Measurements from ENCODE around the gene C16orf96.
"Not testable (repeated sequence)": the region's sequence is repeated elsewhere in the genome, so short reads cannot be mapped to it uniquely, and the experiment has no call there.

The C16orf96 gene

DNA sequence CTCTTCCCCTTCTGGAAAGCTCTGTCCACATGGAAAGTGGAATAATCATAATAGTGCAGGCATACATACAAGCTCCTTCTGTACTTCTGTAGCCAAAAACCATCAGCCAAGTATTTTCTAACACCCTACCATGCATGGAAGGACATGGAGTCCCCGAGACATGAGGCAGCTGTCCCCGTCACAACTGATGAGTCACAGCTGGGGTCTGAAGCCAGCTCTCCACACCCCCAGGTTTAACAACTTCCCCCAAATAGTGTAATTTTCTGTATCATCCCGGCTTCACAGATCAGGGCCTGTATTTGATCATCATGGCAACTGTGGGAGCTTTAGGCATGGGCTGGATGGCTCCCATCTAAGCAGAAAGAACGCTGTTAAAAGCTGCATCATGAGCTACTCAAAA is 16.6 kb downstream of the C16orf96 start:
- Histone ChIP-seq H3K9ac (ENCODE audit: low read depth, low read length) (no peak overlapping the region), H3K4me1 (ENCODE audit: insufficient read depth, low read length) (peaks cover 18% of the 10 kb centered on the region), H3K9me3 (ENCODE audit: insufficient read depth, low read depth, low read length) (no peaks in the 10 kb centered on the region), H3K4me3 (ENCODE audit: low read length) (no peak overlapping the region), H3K36me3 (ENCODE audit: insufficient read depth, low read depth, low read length) (no peaks in the 10 kb centered on the region), H3K27ac (ENCODE audit: low read length) (no peak overlapping the region), H3K27me3 (ENCODE audit: insufficient read depth, low read length) (no peaks in the 10 kb centered on the region)

DNA sequence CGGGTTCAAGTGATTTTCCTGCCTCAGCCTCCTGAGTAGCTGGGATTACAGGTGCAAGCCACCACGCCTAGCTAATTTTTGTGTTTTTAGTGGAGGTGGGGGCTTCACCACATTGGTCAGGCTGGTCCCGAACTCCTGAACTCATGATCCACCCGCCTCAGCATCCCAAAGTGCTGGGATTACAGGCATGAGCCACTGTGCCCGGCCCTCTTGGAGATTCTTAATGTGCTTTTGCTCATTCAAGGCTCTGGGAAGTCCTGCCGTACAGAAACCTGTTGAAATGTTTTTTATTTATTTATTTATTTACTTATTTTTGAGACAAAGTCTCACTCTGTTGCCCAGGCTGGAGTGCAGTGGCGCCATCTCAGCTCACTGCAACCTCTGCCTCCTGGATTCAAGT is 17.8 kb downstream of the C16orf96 start:
- not testable (repeated sequence) for H3K36me3 ChIP-seq (ENCODE audit: insufficient read depth, low read depth, low read length); H3K9me3 ChIP-seq (ENCODE audit: insufficient read depth, low read depth, low read length); H3K4me3 ChIP-seq (ENCODE audit: low read length); H3K9ac ChIP-seq (ENCODE audit: low read depth, low read length); H3K27me3 ChIP-seq (ENCODE audit: insufficient read depth, low read length); H3K27ac ChIP-seq (ENCODE audit: low read length)
- peaks cover 15% of the 10 kb centered on the region for H3K4me1 ChIP-seq (ENCODE audit: insufficient read depth, low read length)

DNA sequence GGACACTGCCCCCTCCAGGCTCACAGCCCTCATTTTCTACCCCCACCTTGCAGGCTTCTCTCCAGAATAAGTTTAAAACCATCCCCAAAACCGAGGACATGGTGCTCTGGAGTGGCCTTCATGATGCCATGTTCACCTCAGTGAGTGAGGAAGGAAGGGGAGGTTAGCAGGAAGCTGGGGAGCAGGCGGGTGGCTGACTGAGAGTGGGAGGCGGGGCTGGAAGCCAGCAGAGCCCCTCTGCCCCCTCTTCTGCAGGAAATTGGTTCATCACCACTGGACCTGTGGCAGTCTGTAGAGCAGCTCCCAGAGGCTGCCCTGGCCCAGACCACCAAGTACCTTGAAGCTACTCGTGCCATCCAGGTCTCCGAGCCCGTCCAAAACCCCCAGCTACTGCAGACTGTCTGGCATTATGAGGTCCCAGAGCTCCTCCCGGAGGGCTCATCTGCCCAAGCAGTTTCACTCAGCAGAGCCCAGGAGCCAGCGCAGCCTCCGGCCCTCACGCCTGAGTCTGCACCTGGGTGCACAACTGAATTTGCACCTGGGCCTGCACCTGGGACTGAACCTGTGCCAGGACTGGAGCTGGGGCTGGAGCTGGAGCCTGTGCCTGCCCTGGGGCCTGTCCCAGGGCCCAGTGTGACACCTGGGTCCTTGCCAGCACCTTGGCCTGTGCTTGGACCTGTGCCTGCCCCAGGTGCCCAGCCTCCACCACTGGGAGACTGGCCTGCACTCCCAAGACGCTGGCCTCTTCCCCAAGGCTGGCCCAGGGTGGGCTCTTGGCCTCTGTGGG is 19.0 kb downstream of the C16orf96 start:
- Histone ChIP-seq H3K36me3 (ENCODE audit: insufficient read depth, low read depth, low read length) (no peaks in the 10 kb centered on the region), H3K9ac (ENCODE audit: low read depth, low read length) (no peak overlapping the region), H3K4me3 (ENCODE audit: low read length) (no peak overlapping the region), H3K4me1 (ENCODE audit: insufficient read depth, low read length) (peaks cover 14% of the 10 kb centered on the region), H3K27me3 (ENCODE audit: insufficient read depth, low read length) (no peaks in the 10 kb centered on the region), H3K27ac (ENCODE audit: low read length) (no peak overlapping the region), H3K9me3 (ENCODE audit: insufficient read depth, low read depth, low read length) (no peaks in the 10 kb centered on the region)

DNA sequence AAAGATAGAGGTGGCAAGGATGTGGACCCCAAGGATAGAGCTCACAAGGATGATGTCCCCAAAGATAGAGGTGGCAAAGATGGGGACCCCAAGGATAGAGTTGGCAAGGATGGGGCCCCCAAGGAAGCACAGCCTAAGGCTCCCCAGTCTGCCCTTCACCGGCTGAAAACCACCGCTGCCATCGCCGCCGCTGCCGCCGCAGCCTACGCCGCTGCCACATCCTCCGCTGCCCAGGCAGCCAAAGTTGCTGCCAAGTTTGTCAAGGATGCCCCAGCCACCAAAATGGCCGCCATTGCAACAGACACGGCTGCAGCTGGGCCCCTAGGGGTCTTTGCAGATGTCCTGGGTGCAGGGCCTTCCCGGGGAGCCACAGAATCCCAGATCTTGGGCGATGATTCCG is 19.9 kb downstream of the C16orf96 start:
- peaks cover 6% of the 10 kb centered on the region for H3K4me1 ChIP-seq (ENCODE audit: insufficient read depth, low read length)
- H3K4me3 ChIP-seq (ENCODE audit: low read length), result no peak overlapping the region
- H3K36me3 ChIP-seq (ENCODE audit: insufficient read depth, low read depth, low read length), result no peaks in the 10 kb centered on the region
- no peak overlapping the region for H3K27ac ChIP-seq (ENCODE audit: low read length)
- no peak overlapping the region for H3K9ac ChIP-seq (ENCODE audit: low read depth, low read length)
- no peaks in the 10 kb centered on the region for H3K27me3 ChIP-seq (ENCODE audit: insufficient read depth, low read length)
- no peaks in the 10 kb centered on the region for H3K9me3 ChIP-seq (ENCODE audit: insufficient read depth, low read depth, low read length)

DNA sequence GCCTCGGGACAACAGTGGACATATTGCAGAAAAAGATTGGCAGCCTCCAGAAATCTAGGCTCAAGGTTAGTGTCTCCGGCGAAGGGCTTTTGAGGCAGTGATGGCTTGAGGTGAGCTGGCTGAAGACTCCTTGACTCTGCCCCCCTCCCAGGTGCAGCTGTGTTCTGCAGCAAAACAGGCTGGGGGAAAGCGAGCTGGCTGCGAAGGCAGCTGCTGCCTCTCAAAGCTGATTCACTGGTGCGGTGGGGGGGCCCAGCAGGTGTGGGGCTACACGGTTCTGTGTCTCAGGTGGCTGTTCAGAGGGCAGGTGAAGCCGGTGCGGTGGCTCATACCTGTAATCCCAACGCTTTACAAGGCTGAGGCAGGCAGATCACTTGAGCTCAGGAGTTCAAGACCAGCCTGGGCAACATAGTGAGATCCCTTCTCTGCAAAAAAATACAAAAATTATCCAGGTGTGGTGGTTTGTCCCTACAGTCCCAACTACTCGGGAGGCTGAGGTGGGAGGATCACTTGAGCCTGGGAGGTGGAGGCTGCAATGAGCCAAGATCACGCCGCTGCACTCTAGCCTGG is 22.9 kb downstream of the C16orf96 start:
- no peaks in the 10 kb centered on the region for H3K27me3 ChIP-seq (ENCODE audit: insufficient read depth, low read length)
- H3K9ac ChIP-seq (ENCODE audit: low read depth, low read length), result no peak overlapping the region
- no peak overlapping the region for H3K4me3 ChIP-seq (ENCODE audit: low read length)
- no peaks in the 10 kb centered on the region for H3K9me3 ChIP-seq (ENCODE audit: insufficient read depth, low read depth, low read length)
- H3K27ac ChIP-seq (ENCODE audit: low read length), result no peak overlapping the region
- H3K36me3 ChIP-seq (ENCODE audit: insufficient read depth, low read depth, low read length), result no peaks in the 10 kb centered on the region
- no peaks in the 10 kb centered on the region for H3K4me1 ChIP-seq (ENCODE audit: insufficient read depth, low read length)

DNA sequence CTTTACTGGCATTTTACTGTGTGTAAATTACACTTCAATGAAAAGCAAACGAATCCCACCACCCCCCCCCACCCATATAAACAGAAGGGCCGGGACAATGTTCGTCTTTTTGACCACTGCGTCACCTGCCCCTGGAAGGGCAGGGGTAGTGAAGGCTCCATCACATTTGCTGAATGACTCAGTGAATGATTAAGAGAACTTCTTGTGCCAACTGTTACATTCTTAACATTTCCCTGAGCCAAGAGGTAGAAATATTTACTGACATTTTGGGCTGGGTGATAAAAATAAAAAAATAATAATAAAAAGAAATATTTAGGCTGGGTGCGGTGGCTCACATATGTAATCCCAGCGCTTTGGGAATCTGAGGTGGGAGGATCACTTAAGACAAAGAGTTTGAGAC is 24.1 kb downstream of the C16orf96 start:
- no peak overlapping the region for H3K9ac ChIP-seq (ENCODE audit: low read depth, low read length)
- H3K4me1 ChIP-seq (ENCODE audit: insufficient read depth, low read length), result no peaks in the 10 kb centered on the region
- no peak overlapping the region for H3K4me3 ChIP-seq (ENCODE audit: low read length)
- no peaks in the 10 kb centered on the region for H3K36me3 ChIP-seq (ENCODE audit: insufficient read depth, low read depth, low read length)
- H3K9me3 ChIP-seq (ENCODE audit: insufficient read depth, low read depth, low read length), result no peaks in the 10 kb centered on the region
- no peak overlapping the region for H3K27ac ChIP-seq (ENCODE audit: low read length)
- H3K27me3 ChIP-seq (ENCODE audit: insufficient read depth, low read length), result no peaks in the 10 kb centered on the region

DNA sequence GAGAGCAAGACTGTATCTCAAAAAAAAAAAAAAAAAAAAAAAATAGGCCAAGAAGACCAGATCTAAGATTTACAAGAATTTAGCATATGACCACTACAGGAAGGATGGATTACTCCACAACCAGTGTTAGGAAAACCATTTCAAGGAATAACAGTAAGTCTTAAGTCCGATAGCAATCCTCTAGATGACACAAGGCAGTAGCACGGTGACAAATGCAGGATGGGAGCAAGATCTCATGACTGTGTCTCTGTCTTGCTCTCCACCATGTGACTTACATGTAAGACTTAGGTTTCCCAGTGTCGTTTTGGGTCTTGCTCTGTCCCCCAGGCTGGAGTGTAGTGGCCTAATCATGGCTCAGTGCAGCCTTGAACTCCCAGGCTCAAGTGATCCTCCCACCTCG is 27.8 kb downstream of the C16orf96 start:
- Histone ChIP-seq H3K4me3 (ENCODE audit: low read length) (no peak overlapping the region), H3K9ac (ENCODE audit: low read depth, low read length) (no peak overlapping the region), H3K27ac (ENCODE audit: low read length) (no peak overlapping the region), H3K4me1 (ENCODE audit: insufficient read depth, low read length) (no peaks in the 10 kb centered on the region), H3K9me3 (ENCODE audit: insufficient read depth, low read depth, low read length) (peaks cover 6% of the 10 kb centered on the region; the same call in 1 of the 2 replicates), H3K36me3 (ENCODE audit: insufficient read depth, low read depth, low read length) (no peaks in the 10 kb centered on the region), H3K27me3 (ENCODE audit: insufficient read depth, low read length) (0 out of 2 replicates have a peak, but pooled peaks cover 6% of the 10 kb centered on the region)

DNA sequence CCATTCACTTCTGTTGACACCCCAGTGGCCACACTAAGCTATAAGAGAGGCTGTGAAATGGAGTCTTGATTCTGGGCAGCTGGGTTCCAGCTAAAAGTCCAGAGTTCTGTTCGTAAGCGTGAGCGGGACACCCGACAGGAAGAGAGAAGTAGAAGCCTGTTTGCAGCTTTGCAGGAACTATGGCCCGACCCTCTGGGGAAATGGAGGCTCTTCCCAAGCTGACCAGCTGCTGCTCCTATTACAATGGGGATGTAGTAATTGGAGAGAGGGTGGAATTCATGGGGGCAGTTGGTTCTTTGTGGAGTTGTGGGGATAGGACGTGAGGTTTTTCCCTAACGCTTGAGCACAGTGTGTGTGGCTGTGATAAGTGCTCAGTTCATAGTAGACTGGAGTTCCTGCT is 30.2 kb downstream of the C16orf96 start:
- Histone ChIP-seq H3K27ac (ENCODE audit: low read length) (no peak overlapping the region), H3K9me3 (ENCODE audit: insufficient read depth, low read depth, low read length) (peaks cover 6% of the 10 kb centered on the region; the same call in 1 of the 2 replicates), H3K4me3 (ENCODE audit: low read length) (no peak overlapping the region), H3K27me3 (ENCODE audit: insufficient read depth, low read length) (0 out of 2 replicates have a peak, but pooled peaks cover 6% of the 10 kb centered on the region), H3K9ac (ENCODE audit: low read depth, low read length) (no peak overlapping the region), H3K4me1 (ENCODE audit: insufficient read depth, low read length) (no peaks in the 10 kb centered on the region), H3K36me3 (ENCODE audit: insufficient read depth, low read depth, low read length) (no peaks in the 10 kb centered on the region)

DNA sequence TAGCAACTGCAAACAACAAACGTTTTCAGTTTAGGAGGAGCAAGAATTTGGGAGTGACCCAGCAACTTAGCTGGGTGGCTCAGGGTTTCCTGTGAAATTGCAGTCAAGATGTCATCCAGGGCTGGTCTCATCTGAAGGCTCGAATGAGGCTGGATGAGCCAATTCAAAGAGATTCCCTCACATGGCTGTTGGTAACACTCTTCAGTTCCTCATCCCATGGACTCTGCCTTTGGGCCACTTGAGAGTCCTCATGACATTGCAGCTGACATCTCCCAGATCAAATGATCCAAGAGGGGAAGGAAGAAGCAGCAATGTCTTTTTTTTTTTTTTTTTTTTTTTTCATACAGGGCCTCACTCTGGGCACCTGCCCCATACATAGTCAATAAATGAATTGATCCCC is 32.2 kb downstream of the C16orf96 start:
- Histone ChIP-seq H3K27me3 (ENCODE audit: insufficient read depth, low read length) (0 out of 2 replicates have a peak, but pooled peaks cover 6% of the 10 kb centered on the region), H3K4me1 (ENCODE audit: insufficient read depth, low read length) (peaks cover 4% of the 10 kb centered on the region; the same call in 1 of the 2 replicates), H3K4me3 (ENCODE audit: low read length) (no peak overlapping the region), H3K9me3 (ENCODE audit: insufficient read depth, low read depth, low read length) (peaks cover 6% of the 10 kb centered on the region; the same call in 1 of the 2 replicates), H3K9ac (ENCODE audit: low read depth, low read length) (no peak overlapping the region), H3K27ac (ENCODE audit: low read length) (no peak overlapping the region), H3K36me3 (ENCODE audit: insufficient read depth, low read depth, low read length) (no peaks in the 10 kb centered on the region)

DNA sequence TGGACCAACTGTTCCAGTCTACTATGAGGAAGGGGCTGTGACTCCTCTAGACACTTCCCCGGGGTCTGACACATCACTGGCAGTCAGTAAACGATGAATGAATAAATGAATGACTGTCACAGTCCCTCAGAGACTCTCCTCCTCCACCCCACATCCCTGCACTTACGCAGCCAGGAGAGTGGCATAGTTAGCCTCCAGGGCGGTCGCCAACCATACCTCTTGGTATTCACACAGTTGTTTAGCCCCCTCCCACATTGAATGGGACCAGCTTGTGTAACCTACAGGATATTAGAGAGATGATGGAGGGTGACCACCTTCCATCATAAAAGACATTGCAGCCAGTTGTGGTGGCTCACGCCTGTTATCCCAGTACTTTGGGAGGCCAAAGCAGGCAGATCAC is 32.8 kb downstream of the C16orf96 start:
- H3K4me1 ChIP-seq (ENCODE audit: insufficient read depth, low read length), result peaks cover 7% of the 10 kb centered on the region; the same call in 1 of the 2 replicates
- H3K4me3 ChIP-seq (ENCODE audit: low read length), result no peak overlapping the region
- H3K27me3 ChIP-seq (ENCODE audit: insufficient read depth, low read length), result 0 out of 2 replicates have a peak, but pooled peaks cover 6% of the 10 kb centered on the region
- no peak overlapping the region for H3K27ac ChIP-seq (ENCODE audit: low read length)
- no peak overlapping the region for H3K9ac ChIP-seq (ENCODE audit: low read depth, low read length)
- H3K9me3 ChIP-seq (ENCODE audit: insufficient read depth, low read depth, low read length), result peaks cover 6% of the 10 kb centered on the region; the same call in 1 of the 2 replicates
- no peaks in the 10 kb centered on the region for H3K36me3 ChIP-seq (ENCODE audit: insufficient read depth, low read depth, low read length)

DNA sequence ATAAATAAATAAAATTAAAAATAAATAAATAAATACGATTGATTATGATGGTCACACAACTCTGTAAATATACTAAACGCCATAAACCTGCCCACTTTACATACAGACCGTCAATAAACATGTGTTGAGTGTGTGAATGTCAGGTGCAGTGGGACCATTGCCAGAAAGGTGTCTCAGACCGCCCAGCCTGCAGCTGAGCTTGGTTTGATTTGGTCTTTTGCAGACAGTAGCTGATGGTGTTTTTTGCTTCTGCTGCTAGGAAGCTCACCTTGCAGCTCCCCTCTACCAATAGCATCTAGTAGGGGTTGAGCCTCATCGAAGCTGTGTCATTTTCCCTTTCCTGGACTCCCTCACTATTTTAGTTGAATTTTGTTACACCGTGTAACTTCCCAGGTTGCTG is 35.1 kb downstream of the C16orf96 start:
- peaks cover 7% of the 10 kb centered on the region; the same call in 1 of the 2 replicates for H3K4me1 ChIP-seq (ENCODE audit: insufficient read depth, low read length)
- no peaks in the 10 kb centered on the region for H3K36me3 ChIP-seq (ENCODE audit: insufficient read depth, low read depth, low read length)
- no peak overlapping the region for H3K4me3 ChIP-seq (ENCODE audit: low read length)
- H3K9me3 ChIP-seq (ENCODE audit: insufficient read depth, low read depth, low read length), result peaks cover 6% of the 10 kb centered on the region; the same call in 1 of the 2 replicates
- H3K27me3 ChIP-seq (ENCODE audit: insufficient read depth, low read length), result 0 out of 2 replicates have a peak, but pooled peaks cover 6% of the 10 kb centered on the region
- no peak overlapping the region; the same call in 1 of the 2 replicates for H3K9ac ChIP-seq (ENCODE audit: low read depth, low read length)
- no peak overlapping the region for H3K27ac ChIP-seq (ENCODE audit: low read length)

All from iPS-20b (cell line).